CD4-positive, alpha-beta memory T cell (primary cell): ENCODE results near the gene GABBR1. TPM values are rescaled to one million over a fixed set of nuclear protein-coding genes. Genes with fewer than 3 reads are reported as not detected.

Experiments used
- CTCF ChIA-PET: fragments of 350-600 bp; sonication (Branson Sonifier 250); formaldehyde crosslinking; loops from one replicate; lab custom pipeline; 2021; ENCODE audit warnings: inconsistent platforms; ENCODE audit not compliant: partially characterized antibody; lab: Charles Lee
- POLR2A ChIA-PET: fragments of 350-600 bp; sonication (Branson Sonifier 250); formaldehyde crosslinking; loops from one replicate; lab custom pipeline; 2021; ENCODE audit not compliant: partially characterized antibody; lab: Charles Lee
- DNase-seq, 5 donors: peaks; one replicate each; pipeline versions ENCODE4 v3.0.0 to v3.0.0-alpha.2; 2020 to 2022; ENCODE audit warnings: mixed read lengths in 1 of 5
- H3K27ac ChIP-seq: one replicate; pipeline ENCODE4 v1.7.0; 2013; ENCODE audit warnings: low read depth, low read length
- H3K27me3 ChIP-seq: 2 replicates; pipeline ENCODE4 v1.7.0; 2013; ENCODE audit warnings: mild to moderate bottlenecking, low read length, moderate library complexity; ENCODE audit not compliant: insufficient read depth
- H3K36me3 ChIP-seq: 2 replicates; pipeline ENCODE4 v1.7.0; 2013; ENCODE audit warnings: mild to moderate bottlenecking, low read length, moderate library complexity; ENCODE audit not compliant: insufficient read depth
- H3K4me1 ChIP-seq: 2 replicates; pipeline ENCODE4 v1.7.0; 2013; ENCODE audit warnings: mild to moderate bottlenecking, low read length, moderate library complexity; ENCODE audit not compliant: insufficient read depth
- H3K4me3 ChIP-seq, 2 donors: one replicate each; pipeline ENCODE4 v1.7.0; 2013; ENCODE audit warnings: low read length in 2 of 2, mild to moderate bottlenecking in 1 of 2
- H3K9me3 ChIP-seq, 2 donors: one replicate each; pipeline ENCODE4 v1.7.0; 2013; ENCODE audit warnings: low read length in 2 of 2, control low read depth in 1 of 2; ENCODE audit not compliant: control insufficient read depth in 1 of 2
- H3K27ac Mint-ChIP-seq, 7 donors: one replicate each; pipeline ENCODE4 v1.8.0; 2020 to 2021; ENCODE audit warnings: mixed read lengths in 7 of 7, mild to moderate bottlenecking in 6 of 7, inconsistent platforms in 3 of 7, moderate library complexity in 3 of 7
- H3K27me3 Mint-ChIP-seq, 2 donors: one replicate each; pipeline ENCODE4 v1.8.0; 2020 to 2021; ENCODE audit warnings: mixed read lengths in 2 of 2
- H3K36me3 Mint-ChIP-seq, 2 donors: one replicate each; pipeline ENCODE4 v1.8.0; 2020 to 2021; ENCODE audit warnings: mixed read lengths in 2 of 2, inconsistent platforms in 1 of 2, mild to moderate bottlenecking in 1 of 2
- H3K4me1 Mint-ChIP-seq, 4 donors: one replicate each; pipeline ENCODE4 v1.8.0; 2020 to 2021; ENCODE audit warnings: mixed read lengths in 4 of 4, mild to moderate bottlenecking in 1 of 4
- H3K4me3 Mint-ChIP-seq, 8 donors: one replicate each; pipeline ENCODE4 v1.8.0; 2020 to 2021; ENCODE audit warnings: mixed read lengths in 8 of 8, mild to moderate bottlenecking in 7 of 8, moderate library complexity in 6 of 8, inconsistent platforms in 3 of 8
- H3K9me3 Mint-ChIP-seq, 8 donors: one replicate each; pipeline ENCODE4 v1.8.0; 2020 to 2021; ENCODE audit warnings: mixed read lengths in 8 of 8, mild to moderate bottlenecking in 5 of 8, inconsistent platforms in 3 of 8, moderate library complexity in 1 of 8
- intact Hi-C: fragments of 100-400 bp; cut with micrococcal nuclease; formaldehyde crosslinking; loops from one replicate; pipeline ENCODE4 v1.15.1; 2023
- polyA plus RNA-seq, 2 donors: library from polyadenylated mRNA; unstranded; fragments of 300-500 nt; fragmentation: Illumina TruSeq; gene quantifications; one replicate each; pipeline ENCODE4 v1.2.3, GENCODE V29; 2021
- total RNA-seq, 2 experiments: library from RNA; stranded (reverse); gene quantifications; one replicate each; pipeline ENCODE4 v1.2.3, GENCODE V29; 2021

The GABBR1 gene
- total and polyA plus RNA-seq, 4 experiments from 2014 or later, result 1.8 to 58.9 (median 30.2) TPM

DNA sequence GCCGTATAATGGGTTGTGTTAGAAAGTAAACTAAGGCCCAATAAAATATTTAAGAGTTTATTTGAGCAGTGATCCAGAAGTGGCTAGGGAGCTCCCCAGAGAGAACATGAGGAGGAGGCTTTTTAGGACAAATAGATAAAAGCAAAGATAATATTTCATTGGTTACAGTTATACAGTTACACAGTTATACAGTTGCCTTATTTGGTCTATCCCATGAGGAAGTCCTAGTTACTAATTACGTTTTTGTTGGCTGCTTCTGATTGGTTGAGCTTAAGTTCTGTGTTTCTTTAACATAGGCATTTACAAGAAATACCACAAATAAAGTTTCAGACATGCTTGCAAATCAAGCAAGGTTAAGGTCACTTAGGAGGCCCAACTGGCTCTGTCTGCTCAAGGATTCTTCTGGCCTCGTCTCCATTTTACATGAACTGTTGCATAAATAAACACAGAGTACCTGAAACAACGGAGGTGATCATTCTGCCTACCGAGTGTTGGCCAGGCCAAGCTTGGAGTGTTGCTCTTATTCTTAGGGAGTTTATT is 80.4 kb downstream of the GABBR1 start:
- DNase-seq, result peak in 4 of 5 donors; percentile 60 to 70 (median 64)
- peaks cover 43 to 55% of the 10 kb centered on the region in 2 donors for H3K27me3 Mint-ChIP-seq
- Histone ChIP-seq H3K4me3 (peak overlapping the region; percentile 9 to 49), H3K36me3 (no peaks in the 10 kb centered on the region), H3K27me3 (peaks cover 9% of the 10 kb centered on the region), H3K27ac (no peak overlapping the region), H3K4me1 (peaks cover 16% of the 10 kb centered on the region), H3K9me3 (no peaks in the 10 kb centered on the region)
- no peaks in the 10 kb centered on the region for H3K36me3 Mint-ChIP-seq
- peak overlapping the region; percentile 84 to 95 (median 89) for H3K4me3 Mint-ChIP-seq
- H3K27ac Mint-ChIP-seq, result peak overlapping the region in 1 of 7 donors; percentile 43
- intact Hi-C loops, result no loop called here
- H3K9me3 Mint-ChIP-seq, result peaks cover 0 to 6% (median 0%) of the 10 kb centered on the region in 8 donors
- CTCF ChIA-PET, result no interaction called here
- POLR2A ChIA-PET, result no interaction called here
- peaks cover 13 to 20% (median 17%) of the 10 kb centered on the region in 4 donors for H3K4me1 Mint-ChIP-seq

DNA sequence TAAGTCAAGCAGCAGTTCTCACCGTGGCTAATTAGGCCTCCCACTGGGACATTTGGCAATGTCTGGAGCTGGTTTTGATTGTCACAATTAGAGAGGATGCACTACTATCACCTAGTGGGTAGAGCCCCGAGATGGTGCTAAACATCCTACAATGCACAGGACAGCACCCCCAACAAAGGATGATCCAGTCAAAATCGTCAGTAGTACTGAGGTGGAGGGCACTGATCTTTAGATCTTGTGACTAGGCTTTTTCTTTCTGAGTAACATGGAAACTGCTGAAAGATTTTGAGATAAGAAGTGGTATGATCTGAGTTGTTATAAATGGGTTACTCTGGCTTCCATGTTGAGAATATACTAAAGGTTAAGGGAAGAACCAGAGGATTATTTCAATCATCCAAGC is 85.4 kb downstream of the GABBR1 start:
- Mint-ChIP-seq H3K27ac (no peak overlapping the region), H3K36me3 (no peaks in the 10 kb centered on the region), H3K4me3 (no peak overlapping the region), H3K9me3 (peaks cover 0 to 5% (median 0%) of the 10 kb centered on the region in 8 donors), H3K27me3 (peaks cover 23% of the 10 kb centered on the region in 2 donors), H3K4me1 (peaks cover under 1 to 3% (median 2%) of the 10 kb centered on the region in 4 donors)
- peaks cover under 1% of the 10 kb centered on the region for H3K4me1 ChIP-seq
- H3K36me3 ChIP-seq, result no peaks in the 10 kb centered on the region
- intact Hi-C loops, result no loop called here
- CTCF ChIA-PET, result interaction anchor here (0.9 kb wide), 1 partner anchor 106 kb away, joined by 3 read pairs; no protein-coding TSS in a partner anchor
- no peaks in the 10 kb centered on the region for H3K9me3 ChIP-seq
- POLR2A ChIA-PET, result no interaction called here
- H3K27me3 ChIP-seq, result peaks cover 8% of the 10 kb centered on the region
- H3K27ac ChIP-seq, result no peak overlapping the region
- no peak for DNase-seq
- H3K4me3 ChIP-seq, result no peak overlapping the region

- POLR2A ChIA-PET, result no interaction called here
- Mint-ChIP-seq H3K36me3 (no peaks in the 10 kb centered on the region), H3K4me3 (no peak overlapping the region), H3K4me1 (peaks cover 0 to 2% (median 0%) of the 10 kb centered on the region in 4 donors), H3K9me3 (peaks cover 0 to 2% (median 0%) of the 10 kb centered on the region in 8 donors), H3K27ac (no peak overlapping the region), H3K27me3 (peaks cover 11 to 13% of the 10 kb centered on the region in 2 donors)
- H3K4me3 ChIP-seq, result no peak overlapping the region
- H3K27me3 ChIP-seq, result no peaks in the 10 kb centered on the region
- intact Hi-C loops, result no loop called here
- no peaks in the 10 kb centered on the region for H3K4me1 ChIP-seq
- no peak for DNase-seq
- H3K36me3 ChIP-seq, result no peaks in the 10 kb centered on the region
- no peaks in the 10 kb centered on the region for H3K9me3 ChIP-seq
- no peak overlapping the region for H3K27ac ChIP-seq
- CTCF ChIA-PET, result no interaction called here
Measured at GRCh38 chr6:29537714-29538403, 95.1 kb downstream of the GABBR1 start.

DNA sequence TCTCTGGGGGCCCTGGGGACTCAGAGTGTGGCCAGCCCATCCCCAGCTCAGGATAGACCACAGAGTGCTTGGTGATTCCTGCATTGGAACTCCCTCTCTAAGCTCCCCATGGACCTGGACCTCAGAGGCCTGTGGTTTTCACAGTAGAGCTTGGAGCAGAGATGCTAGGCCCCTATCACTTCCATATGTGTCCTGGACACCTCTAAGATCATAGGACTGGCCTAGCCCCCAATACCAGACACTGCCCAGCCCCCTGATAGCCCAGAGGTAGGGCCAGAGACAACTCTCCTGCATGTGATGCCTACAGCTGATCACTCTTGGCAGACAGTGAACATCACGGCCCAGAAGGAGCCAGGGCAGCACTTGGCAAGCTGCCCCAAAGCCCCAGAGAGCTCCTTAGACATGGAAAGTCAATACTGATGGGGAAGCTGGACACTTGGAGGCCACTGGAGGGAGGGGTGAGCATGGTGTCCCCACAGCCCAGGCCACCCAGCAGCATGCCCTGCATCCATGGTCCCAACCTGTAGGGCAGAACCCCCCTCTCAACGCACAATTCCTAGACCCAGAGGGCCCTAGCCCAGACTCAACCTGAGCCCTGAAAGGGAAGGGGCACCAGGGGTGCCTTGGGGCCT is 100.5 kb downstream of the GABBR1 start:
- ChIA-PET CTCF (no interaction called here), POLR2A (no interaction called here)
- H3K36me3 Mint-ChIP-seq, result no peaks in the 10 kb centered on the region

GRCh38 chr6:29531668-29532067 is 101.3 kb downstream of the GABBR1 start:
- Histone ChIP-seq H3K36me3 (no peaks in the 10 kb centered on the region), H3K4me3 (no peak overlapping the region), H3K27me3 (no peaks in the 10 kb centered on the region), H3K9me3 (no peaks in the 10 kb centered on the region), H3K4me1 (no peaks in the 10 kb centered on the region), H3K27ac (no peak overlapping the region)
- intact Hi-C loops, result no loop called here
- Mint-ChIP-seq H3K4me3 (no peak overlapping the region), H3K9me3 (peaks cover 0 to 1% (median 0%) of the 10 kb centered on the region in 8 donors), H3K4me1 (peaks cover 0 to under 1% (median 0%) of the 10 kb centered on the region in 4 donors), H3K36me3 (no peaks in the 10 kb centered on the region), H3K27me3 (peaks cover 7 to 8% of the 10 kb centered on the region in 2 donors), H3K27ac (no peak overlapping the region)
- CTCF ChIA-PET, result no interaction called here
- no peak for DNase-seq
- POLR2A ChIA-PET, result no interaction called here

More for the DNA sequence above, 100.5 kb downstream of the GABBR1 start:
- no peak overlapping the region for H3K27ac Mint-ChIP-seq
- Histone ChIP-seq H3K27ac (no peak overlapping the region), H3K4me1 (no peaks in the 10 kb centered on the region), H3K4me3 (no peak overlapping the region), H3K36me3 (no peaks in the 10 kb centered on the region), H3K9me3 (no peaks in the 10 kb centered on the region), H3K27me3 (no peaks in the 10 kb centered on the region)
- H3K27me3 Mint-ChIP-seq, result peaks cover 3 to 6% of the 10 kb centered on the region in 2 donors
- peaks cover 0 to 2% (median 0%) of the 10 kb centered on the region in 4 donors for H3K4me1 Mint-ChIP-seq
- intact Hi-C loops, result no loop called here
- no peak overlapping the region for H3K4me3 Mint-ChIP-seq
- H3K9me3 Mint-ChIP-seq, result peaks cover 0 to 2% (median 0%) of the 10 kb centered on the region in 8 donors
- no peak for DNase-seq

DNA sequence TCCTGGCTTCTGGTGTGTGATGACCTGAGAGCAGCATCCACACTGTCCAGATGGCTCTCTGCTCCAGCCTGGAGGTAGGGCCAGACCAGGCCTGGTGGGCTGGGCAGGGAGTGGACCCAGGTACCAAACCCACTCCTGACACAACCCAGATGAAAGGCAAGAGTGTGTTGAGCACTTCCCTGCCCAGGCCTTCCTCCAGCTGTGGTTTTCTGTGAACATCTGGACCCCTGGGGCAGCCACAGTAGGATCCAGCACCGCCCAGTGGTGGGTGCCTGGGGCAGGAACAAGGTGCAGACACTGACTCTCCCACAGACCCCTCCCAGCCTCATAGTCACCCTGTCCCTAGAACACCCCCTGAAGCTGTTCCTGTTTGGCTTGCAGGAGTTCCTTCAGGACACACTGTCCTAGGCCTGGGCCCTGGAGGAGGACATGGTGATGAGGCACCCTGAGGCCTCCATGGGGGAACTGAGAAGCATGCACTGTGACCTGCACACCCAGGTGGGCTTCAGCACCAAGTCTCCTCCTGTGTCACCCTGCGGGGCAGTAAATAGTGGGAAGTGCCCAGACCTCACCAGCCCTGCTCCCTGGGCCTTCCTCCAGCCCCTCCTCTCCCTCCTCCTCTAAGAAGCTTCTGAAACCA is 102.2 kb downstream of the GABBR1 start:
- intact Hi-C loops, result no loop called here
- Mint-ChIP-seq H3K36me3 (no peaks in the 10 kb centered on the region), H3K27me3 (peaks cover 7 to 8% of the 10 kb centered on the region in 2 donors), H3K27ac (no peak overlapping the region), H3K4me1 (no peaks in the 10 kb centered on the region), H3K9me3 (peaks cover 0 to 1% (median 0%) of the 10 kb centered on the region in 8 donors), H3K4me3 (no peak overlapping the region)
- no peak for DNase-seq
- H3K4me1 ChIP-seq, result no peaks in the 10 kb centered on the region
- H3K27me3 ChIP-seq, result no peaks in the 10 kb centered on the region
- ChIA-PET CTCF (no interaction called here), POLR2A (no interaction called here)
- H3K9me3 ChIP-seq, result no peaks in the 10 kb centered on the region
- no peaks in the 10 kb centered on the region for H3K36me3 ChIP-seq
- H3K27ac ChIP-seq, result no peak overlapping the region
- H3K4me3 ChIP-seq, result no peak overlapping the region

GRCh38 chr6:29529956-29530355 is 103.0 kb downstream of the GABBR1 start:
- Histone ChIP-seq H3K9me3 (no peaks in the 10 kb centered on the region), H3K27me3 (peaks cover 2% of the 10 kb centered on the region), H3K4me3 (no peak overlapping the region), H3K4me1 (no peaks in the 10 kb centered on the region), H3K27ac (no peak overlapping the region), H3K36me3 (no peaks in the 10 kb centered on the region)
- ChIA-PET POLR2A (no interaction called here), CTCF (no interaction called here)
- Mint-ChIP-seq H3K9me3 (peaks cover 0 to 1% (median 0%) of the 10 kb centered on the region in 8 donors), H3K36me3 (no peaks in the 10 kb centered on the region), H3K4me3 (no peak overlapping the region), H3K27me3 (peaks cover 11 to 13% of the 10 kb centered on the region in 2 donors), H3K27ac (no peak overlapping the region), H3K4me1 (no peaks in the 10 kb centered on the region)
- intact Hi-C loops, result no loop called here
- DNase-seq, result no peak
